Neural cell (in vitro differentiated cells): ENCODE results near the gene ARL10.

Source experiments
- CTCF ChIP-seq: fragments of 450-650 bp; IDR thresholded peaks from 2 replicates; pipeline ENCODE4 v1.5.1; 2014; ENCODE audit warnings: antibody characterized with exemption, mild to moderate bottlenecking, moderate library complexity; ENCODE audit not compliant: poor library complexity, severe bottlenecking
- POLR2AphosphoS5 ChIP-seq: IDR thresholded peaks from 2 replicates; pipeline ENCODE4 v1.6.1; 2012
- RAD21 ChIP-seq: fragments of 450-650 bp; conservative IDR thresholded peaks from 2 replicates; pipeline ENCODE4 v1.6.1; 2014; ENCODE audit warnings: antibody characterized with exemption, mild to moderate bottlenecking, moderate library complexity
- REST ChIP-seq: IDR thresholded peaks from 2 replicates; pipeline ENCODE4 v1.6.1; 2012; ENCODE audit warnings: borderline replicate concordance

GRCh38 chr5:176397736-176398420, 32.6 kb downstream of the ARL10 start:
- no peak for TF ChIP-seq REST
- TF ChIP-seq RAD21 = no peak
- TF ChIP-seq POLR2AphosphoS5 = no peak
- no peak for TF ChIP-seq CTCF
